ENCODE measurements around the gene GRIK1.

The GRIK1 gene

DNA sequence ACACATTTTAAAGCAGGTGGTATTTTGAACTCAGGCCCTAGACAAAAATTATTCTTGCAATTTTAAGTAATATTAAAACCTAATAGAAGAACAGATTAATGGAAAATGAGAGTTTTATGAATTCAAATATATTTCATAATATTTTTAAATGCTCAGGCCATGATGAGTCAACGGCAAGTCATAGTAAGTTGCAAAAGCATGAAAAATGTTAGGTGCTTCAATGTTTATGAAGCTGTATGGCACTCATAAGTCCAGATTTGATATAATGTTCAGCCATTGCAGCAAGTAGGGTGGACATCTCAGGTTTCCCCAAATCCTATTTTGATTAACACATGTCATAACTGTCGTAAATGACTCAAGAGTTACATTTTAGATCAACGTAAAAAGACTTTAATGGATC is 112.6 kb downstream of the GRIK1 start:
- Histone ChIP-seq H3K36me3 (ENCODE audit: control insufficient read depth, low read depth, low read length) (no peaks in the 10 kb centered on the region), H3K4me1 (ENCODE audit: control insufficient read depth, low read depth, low read length) (no peaks in the 10 kb centered on the region), H3K27ac (ENCODE audit: low read length) (no peak overlapping the region), H3K4me3 (ENCODE audit: low read length) (no peak overlapping the region), H3K9me3 (ENCODE audit: control insufficient read depth, low read depth, low read length) (no peaks in the 10 kb centered on the region), H3K9ac (ENCODE audit: low read length) (no peak overlapping the region), H3K27me3 (ENCODE audit: control insufficient read depth, insufficient read depth, low read length) (no peaks in the 10 kb centered on the region)

DNA sequence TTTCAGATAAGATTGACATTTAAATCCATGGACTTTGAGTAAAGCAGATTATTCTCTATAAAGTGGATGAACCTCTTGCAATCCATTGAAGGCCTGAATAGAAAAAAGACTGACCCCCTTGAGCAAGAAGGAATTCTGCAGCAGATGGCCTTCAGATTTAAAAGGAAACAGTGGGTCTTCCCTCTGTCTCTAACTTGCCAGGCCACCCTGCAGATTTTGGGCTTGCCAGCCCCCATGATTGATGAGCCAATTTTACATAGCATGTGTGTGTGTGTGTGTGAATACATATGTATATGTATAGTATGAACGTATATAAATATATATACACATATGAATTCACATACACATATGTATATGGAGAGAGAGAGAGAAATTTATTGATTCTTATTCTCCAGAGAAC is 113.4 kb downstream of the GRIK1 start:
- Histone ChIP-seq H3K4me3 (ENCODE audit: low read length) (no peak overlapping the region), H3K27me3 (ENCODE audit: control insufficient read depth, insufficient read depth, low read length) (no peaks in the 10 kb centered on the region), H3K27ac (ENCODE audit: low read length) (no peak overlapping the region), H3K9ac (ENCODE audit: low read length) (no peak overlapping the region), H3K36me3 (ENCODE audit: control insufficient read depth, low read depth, low read length) (no peaks in the 10 kb centered on the region), H3K4me1 (ENCODE audit: control insufficient read depth, low read depth, low read length) (no peaks in the 10 kb centered on the region), H3K9me3 (ENCODE audit: control insufficient read depth, low read depth, low read length) (no peaks in the 10 kb centered on the region)

DNA sequence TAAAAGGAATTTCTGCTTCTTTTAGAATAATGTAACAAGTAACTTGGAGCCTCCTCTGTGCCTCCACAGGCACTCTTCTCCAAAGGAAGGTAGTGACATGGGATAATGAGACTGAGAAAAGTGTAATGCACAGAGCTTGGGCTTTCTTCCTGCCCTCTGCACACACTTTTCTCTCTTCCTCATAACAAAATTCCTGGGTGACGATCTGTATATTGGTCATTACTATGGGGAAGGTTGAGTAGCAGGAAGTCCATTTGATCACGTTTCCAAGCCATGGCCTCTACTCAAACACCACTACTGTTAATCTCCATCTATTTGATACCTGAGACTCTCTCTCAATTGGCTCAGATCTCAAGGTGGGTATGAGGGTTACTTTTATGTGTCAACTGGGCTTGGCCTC is 113.9 kb downstream of the GRIK1 start:
- Histone ChIP-seq H3K4me3 (ENCODE audit: low read length) (no peak overlapping the region), H3K27me3 (ENCODE audit: control insufficient read depth, insufficient read depth, low read length) (no peaks in the 10 kb centered on the region), H3K36me3 (ENCODE audit: control insufficient read depth, low read depth, low read length) (no peaks in the 10 kb centered on the region), H3K27ac (ENCODE audit: low read length) (no peak overlapping the region), H3K9me3 (ENCODE audit: control insufficient read depth, low read depth, low read length) (no peaks in the 10 kb centered on the region), H3K9ac (ENCODE audit: low read length) (no peak overlapping the region), H3K4me1 (ENCODE audit: control insufficient read depth, low read depth, low read length) (no peaks in the 10 kb centered on the region)

DNA sequence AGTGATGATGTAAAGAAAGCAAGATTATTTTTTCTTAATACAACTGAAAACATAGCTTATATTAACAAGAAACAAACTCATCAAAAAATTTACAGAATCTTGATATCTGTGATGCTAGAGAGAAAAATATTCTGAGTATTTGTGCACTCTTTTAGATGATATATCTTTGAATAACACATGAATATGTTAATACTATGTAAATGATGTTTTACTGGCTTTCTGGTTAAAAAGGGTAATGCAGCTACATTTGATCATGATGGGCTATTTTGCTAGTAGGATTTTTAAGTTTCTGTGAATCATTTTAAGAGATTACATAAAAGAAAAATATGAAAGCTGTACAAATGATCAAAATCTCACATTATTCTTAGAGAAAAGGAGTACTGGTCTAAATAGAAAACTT is 114.5 kb downstream of the GRIK1 start:
- H3K36me3 ChIP-seq (ENCODE audit: control insufficient read depth, low read depth, low read length) = no peaks in the 10 kb centered on the region
- H3K27me3 ChIP-seq (ENCODE audit: control insufficient read depth, insufficient read depth, low read length) = no peaks in the 10 kb centered on the region
- H3K9me3 ChIP-seq (ENCODE audit: control insufficient read depth, low read depth, low read length) = no peaks in the 10 kb centered on the region
- no peaks in the 10 kb centered on the region for H3K4me1 ChIP-seq (ENCODE audit: control insufficient read depth, low read depth, low read length)
- no peak overlapping the region for H3K27ac ChIP-seq (ENCODE audit: low read length)
- H3K9ac ChIP-seq (ENCODE audit: low read length) = no peak overlapping the region
- no peak overlapping the region for H3K4me3 ChIP-seq (ENCODE audit: low read length)

DNA sequence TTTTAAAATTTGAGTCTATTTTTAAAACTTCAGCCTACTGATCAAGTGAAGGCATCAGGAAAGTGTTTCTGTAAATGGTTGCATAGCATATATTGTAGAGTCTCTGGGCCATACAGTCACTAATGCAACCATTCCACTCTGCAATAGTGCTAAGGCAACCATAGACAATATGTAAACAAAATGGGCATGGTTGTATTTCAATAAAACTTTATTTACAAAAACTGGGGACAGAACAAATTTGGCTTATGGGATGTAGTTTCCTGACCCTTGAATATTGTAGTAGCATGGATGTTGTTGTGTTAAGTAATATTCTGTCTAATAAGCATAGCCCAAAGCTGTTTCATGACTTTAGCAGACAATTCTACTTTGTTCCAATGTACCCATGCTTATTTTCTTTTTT is 117.7 kb downstream of the GRIK1 start:
- Histone ChIP-seq H3K27ac (ENCODE audit: low read length) (no peak overlapping the region), H3K27me3 (ENCODE audit: control insufficient read depth, insufficient read depth, low read length) (no peaks in the 10 kb centered on the region), H3K4me1 (ENCODE audit: control insufficient read depth, low read depth, low read length) (peaks cover 12% of the 10 kb centered on the region), H3K36me3 (ENCODE audit: control insufficient read depth, low read depth, low read length) (no peaks in the 10 kb centered on the region), H3K9me3 (ENCODE audit: control insufficient read depth, low read depth, low read length) (no peaks in the 10 kb centered on the region), H3K9ac (ENCODE audit: low read length) (no peak overlapping the region), H3K4me3 (ENCODE audit: low read length) (no peak overlapping the region)

DNA sequence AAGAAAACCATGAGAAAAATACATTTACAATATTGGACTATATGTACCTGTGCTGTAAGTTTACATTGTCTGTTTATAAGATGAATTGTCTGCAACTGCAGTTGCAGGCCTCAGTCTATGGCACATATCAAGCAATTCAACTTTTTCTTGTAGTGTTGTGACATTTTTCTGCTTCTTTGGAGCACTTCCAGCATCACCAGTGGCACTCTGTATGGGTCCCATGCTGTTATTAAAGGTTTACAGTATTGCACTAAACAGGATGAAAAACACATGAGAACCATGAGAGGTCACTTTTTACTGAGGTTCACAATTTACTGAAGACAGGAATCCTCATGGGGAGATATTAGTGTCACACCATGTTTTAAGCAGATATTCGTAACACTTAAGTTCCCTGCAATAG is 118.6 kb downstream of the GRIK1 start:
- Histone ChIP-seq H3K9me3 (ENCODE audit: control insufficient read depth, low read depth, low read length) (no peaks in the 10 kb centered on the region), H3K27me3 (ENCODE audit: control insufficient read depth, insufficient read depth, low read length) (no peaks in the 10 kb centered on the region), H3K9ac (ENCODE audit: low read length) (no peak overlapping the region), H3K4me3 (ENCODE audit: low read length) (no peak overlapping the region), H3K27ac (ENCODE audit: low read length) (no peak overlapping the region), H3K4me1 (ENCODE audit: control insufficient read depth, low read depth, low read length) (peaks cover 12% of the 10 kb centered on the region), H3K36me3 (ENCODE audit: control insufficient read depth, low read depth, low read length) (no peaks in the 10 kb centered on the region)

DNA sequence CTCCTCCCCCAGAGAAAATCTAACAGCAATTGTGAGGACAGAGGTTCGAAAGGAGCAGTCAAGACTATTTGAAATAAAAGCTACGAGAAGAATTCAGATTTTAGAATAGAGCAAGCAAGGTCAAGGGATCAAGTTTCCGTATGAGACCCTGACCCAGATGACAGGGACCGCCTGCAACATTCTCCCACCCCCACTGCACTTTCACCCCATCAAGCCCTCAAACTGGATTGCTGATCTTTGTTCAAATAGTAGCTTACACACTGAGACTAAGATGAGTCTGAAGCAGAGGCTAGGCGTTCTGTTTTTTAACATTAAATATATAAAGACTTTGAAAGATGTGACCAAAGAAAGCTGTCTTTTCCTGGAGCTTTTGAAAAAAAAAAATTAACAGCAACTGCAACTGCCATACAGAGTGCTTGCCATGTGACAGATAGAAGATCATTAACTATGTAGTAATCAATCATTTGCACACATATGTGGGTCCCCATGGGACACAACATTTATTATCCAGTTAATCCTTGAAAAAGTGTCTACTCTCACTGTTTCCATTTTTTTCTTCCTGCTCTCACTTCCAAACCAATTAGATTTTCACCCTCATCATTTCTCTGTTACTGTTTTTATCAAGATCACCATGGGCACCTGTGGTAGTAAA is 120.0 kb downstream of the GRIK1 start:
- Histone ChIP-seq H3K9ac (ENCODE audit: low read length) (no peak overlapping the region), H3K27ac (ENCODE audit: low read length) (no peak overlapping the region), H3K4me3 (ENCODE audit: low read length) (no peak overlapping the region), H3K36me3 (ENCODE audit: control insufficient read depth, low read depth, low read length) (no peaks in the 10 kb centered on the region), H3K4me1 (ENCODE audit: control insufficient read depth, low read depth, low read length) (peaks cover 12% of the 10 kb centered on the region), H3K27me3 (ENCODE audit: control insufficient read depth, insufficient read depth, low read length) (no peaks in the 10 kb centered on the region), H3K9me3 (ENCODE audit: control insufficient read depth, low read depth, low read length) (no peaks in the 10 kb centered on the region)

DNA sequence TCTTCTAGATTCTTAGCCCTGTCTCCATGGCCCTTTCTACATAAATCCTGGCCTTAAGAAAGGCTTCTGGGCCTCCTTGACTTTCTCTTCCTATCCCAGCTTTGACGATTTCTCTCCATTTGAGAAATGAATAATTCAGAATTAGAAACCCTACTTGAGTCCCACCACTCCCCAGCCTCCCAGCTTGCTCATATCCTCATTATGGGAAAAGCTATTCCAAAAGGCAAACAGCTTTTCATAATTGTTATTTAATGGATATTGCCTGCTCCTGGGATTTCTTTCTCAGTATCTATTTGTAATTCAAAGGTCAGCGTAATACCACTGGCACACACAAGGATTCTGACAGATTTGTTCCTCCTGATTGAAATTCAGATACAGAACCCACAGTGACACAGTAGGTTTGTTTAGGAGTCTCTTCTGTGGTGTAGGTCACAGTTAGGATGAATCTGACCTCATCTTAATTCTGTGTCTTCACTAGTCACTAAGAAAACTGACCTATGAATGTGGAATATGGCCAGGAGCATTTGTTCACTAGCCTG is 121.3 kb downstream of the GRIK1 start:
- H3K36me3 ChIP-seq (ENCODE audit: control insufficient read depth, low read depth, low read length) = no peaks in the 10 kb centered on the region
- no peak overlapping the region for H3K4me3 ChIP-seq (ENCODE audit: low read length)
- H3K27me3 ChIP-seq (ENCODE audit: control insufficient read depth, insufficient read depth, low read length) = no peaks in the 10 kb centered on the region
- no peak overlapping the region for H3K9ac ChIP-seq (ENCODE audit: low read length)
- H3K27ac ChIP-seq (ENCODE audit: low read length) = no peak overlapping the region
- H3K9me3 ChIP-seq (ENCODE audit: control insufficient read depth, low read depth, low read length) = no peaks in the 10 kb centered on the region
- H3K4me1 ChIP-seq (ENCODE audit: control insufficient read depth, low read depth, low read length) = peaks cover 16% of the 10 kb centered on the region

DNA sequence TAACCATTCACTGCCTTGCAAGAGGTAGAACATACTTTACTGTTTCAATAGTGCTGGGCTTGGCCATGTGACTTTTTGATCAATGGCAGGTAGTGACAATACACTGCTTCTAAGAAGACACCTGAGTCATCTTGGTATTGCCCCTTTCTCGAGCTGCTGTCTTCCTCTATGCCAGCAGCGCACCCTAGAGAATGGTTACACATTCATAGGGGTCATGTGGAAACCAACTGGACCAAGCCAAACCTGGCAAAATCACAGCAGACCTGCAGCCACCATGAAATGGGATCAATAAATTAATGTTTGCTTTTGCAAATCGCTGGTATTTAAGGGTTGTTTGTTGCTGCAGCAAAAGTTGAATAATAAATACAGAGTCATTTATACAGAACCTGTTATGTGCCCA is 122.3 kb downstream of the GRIK1 start:
- Histone ChIP-seq H3K9me3 (ENCODE audit: control insufficient read depth, low read depth, low read length) (no peaks in the 10 kb centered on the region), H3K9ac (ENCODE audit: low read length) (no peak overlapping the region), H3K4me3 (ENCODE audit: low read length) (no peak overlapping the region), H3K36me3 (ENCODE audit: control insufficient read depth, low read depth, low read length) (no peaks in the 10 kb centered on the region), H3K27ac (ENCODE audit: low read length) (no peak overlapping the region), H3K4me1 (ENCODE audit: control insufficient read depth, low read depth, low read length) (peaks cover 16% of the 10 kb centered on the region), H3K27me3 (ENCODE audit: control insufficient read depth, insufficient read depth, low read length) (no peaks in the 10 kb centered on the region)

DNA sequence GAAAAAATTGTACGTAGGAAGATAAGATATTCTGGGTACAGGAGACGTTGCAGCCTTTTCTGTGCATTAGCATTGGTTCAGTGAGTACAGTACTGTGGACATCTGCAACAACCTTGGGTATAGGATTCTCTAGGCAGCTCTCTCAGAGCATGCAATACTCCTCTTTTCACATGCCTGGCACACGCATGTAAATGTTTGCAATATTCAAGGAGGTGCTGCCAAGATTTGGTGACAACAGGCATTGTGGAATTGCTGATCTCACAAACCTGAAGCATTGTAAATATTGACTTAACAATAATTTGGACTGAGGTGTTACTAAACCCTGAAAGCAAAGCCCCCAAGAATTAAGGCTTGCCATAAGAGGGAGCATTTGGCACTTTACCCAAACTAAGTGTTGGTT is 126.8 kb downstream of the GRIK1 start:
- peaks cover 4% of the 10 kb centered on the region for H3K4me1 ChIP-seq (ENCODE audit: control insufficient read depth, low read depth, low read length)
- no peaks in the 10 kb centered on the region for H3K36me3 ChIP-seq (ENCODE audit: control insufficient read depth, low read depth, low read length)
- no peaks in the 10 kb centered on the region for H3K27me3 ChIP-seq (ENCODE audit: control insufficient read depth, insufficient read depth, low read length)
- no peak overlapping the region for H3K9ac ChIP-seq (ENCODE audit: low read length)
- no peak overlapping the region for H3K27ac ChIP-seq (ENCODE audit: low read length)
- no peaks in the 10 kb centered on the region for H3K9me3 ChIP-seq (ENCODE audit: control insufficient read depth, low read depth, low read length)
- no peak overlapping the region for H3K4me3 ChIP-seq (ENCODE audit: low read length)

DNA sequence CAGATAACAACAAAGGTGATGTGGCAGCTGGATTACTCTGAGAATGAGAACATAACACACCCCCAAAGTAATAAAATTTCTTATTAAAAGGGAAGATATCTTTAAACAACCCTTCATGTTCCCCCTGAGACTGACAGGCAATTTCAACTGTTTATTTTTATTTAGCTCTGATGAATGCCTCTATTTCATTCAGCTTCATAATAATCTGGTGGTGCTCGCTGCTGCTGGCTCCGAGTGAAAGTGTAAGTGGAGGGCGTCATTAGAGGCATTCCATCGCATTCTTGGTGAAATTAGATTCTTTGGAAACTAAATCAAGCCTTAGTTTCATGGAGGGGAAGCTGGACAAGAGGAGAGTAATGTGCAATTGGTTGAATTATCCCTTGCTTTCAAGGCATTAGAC is 128.9 kb downstream of the GRIK1 start:
- H3K36me3 ChIP-seq (ENCODE audit: control insufficient read depth, low read depth, low read length) = no peaks in the 10 kb centered on the region
- H3K9ac ChIP-seq (ENCODE audit: low read length) = no peak overlapping the region
- H3K9me3 ChIP-seq (ENCODE audit: control insufficient read depth, low read depth, low read length) = no peaks in the 10 kb centered on the region
- H3K4me1 ChIP-seq (ENCODE audit: control insufficient read depth, low read depth, low read length) = peaks cover 3% of the 10 kb centered on the region
- H3K27me3 ChIP-seq (ENCODE audit: control insufficient read depth, insufficient read depth, low read length) = no peaks in the 10 kb centered on the region
- no peak overlapping the region for H3K4me3 ChIP-seq (ENCODE audit: low read length)
- H3K27ac ChIP-seq (ENCODE audit: low read length) = no peak overlapping the region

DNA sequence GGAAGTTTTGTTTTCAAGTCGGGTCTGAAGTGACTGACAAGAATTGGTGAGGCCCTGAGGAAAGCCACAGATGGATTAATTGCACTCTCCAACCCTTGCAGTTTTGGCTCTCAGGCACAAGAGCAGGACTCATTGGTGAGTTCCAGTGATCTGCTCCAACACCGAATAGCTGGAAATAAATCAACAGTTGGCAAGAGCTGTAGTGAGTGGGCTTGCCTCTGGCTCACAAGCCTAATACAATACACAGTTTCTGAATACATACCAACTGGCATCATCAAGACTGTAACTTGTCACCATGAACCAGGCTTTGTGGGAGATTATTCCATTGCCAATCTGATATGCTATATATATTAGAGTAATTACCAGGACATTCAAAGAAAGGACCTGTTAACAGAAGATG is 131.6 kb downstream of the GRIK1 start:
- no peak overlapping the region for H3K27ac ChIP-seq (ENCODE audit: low read length)
- no peak overlapping the region for H3K4me3 ChIP-seq (ENCODE audit: low read length)
- no peak overlapping the region for H3K9ac ChIP-seq (ENCODE audit: low read length)
- no peaks in the 10 kb centered on the region for H3K27me3 ChIP-seq (ENCODE audit: control insufficient read depth, insufficient read depth, low read length)
- no peaks in the 10 kb centered on the region for H3K4me1 ChIP-seq (ENCODE audit: control insufficient read depth, low read depth, low read length)
- no peaks in the 10 kb centered on the region for H3K36me3 ChIP-seq (ENCODE audit: control insufficient read depth, low read depth, low read length)
- H3K9me3 ChIP-seq (ENCODE audit: control insufficient read depth, low read depth, low read length) = no peaks in the 10 kb centered on the region
